PFSK-1 (cell line): ENCODE data around the gene RALY.

ENCODE experiments used
- FOXP2 ChIP-seq: optimal IDR thresholded peaks from 2 replicates; pipeline ENCODE3; 2011; ENCODE audit warnings: borderline replicate concordance, control low read depth, inconsistent platforms; ENCODE audit not compliant: insufficient read depth; ENCODE audit errors: extremely low read length, extremely low read depth
- POLR2AphosphoS5 ChIP-seq: IDR thresholded peaks from 2 replicates; pipeline ENCODE4 v1.6.1; 2012; ENCODE audit warnings: low read depth, mild to moderate bottlenecking, control low read depth, low read length, moderate library complexity
- REST ChIP-seq, 2 experiments: IDR thresholded peaks; 2 replicates each; pipeline versions ENCODE4 v1.6.1 to v1.8.0; 2011 to 2012; ENCODE audit warnings: low read depth in 2 of 2, low read length in 2 of 2, control low read depth in 1 of 2, inconsistent platforms in 1 of 2, mild to moderate bottlenecking in 1 of 2, moderate library complexity in 1 of 2; ENCODE audit not compliant: insufficient read depth in 1 of 2
- SIN3A ChIP-seq: IDR thresholded peaks from 2 replicates; pipeline ENCODE4 v1.6.1; 2012; ENCODE audit warnings: mild to moderate bottlenecking, low read length, moderate library complexity, borderline replicate concordance; ENCODE audit not compliant: insufficient read depth
- TAF1 ChIP-seq: IDR thresholded peaks from 2 replicates; pipeline ENCODE4 v1.6.1; 2012; ENCODE audit warnings: low read length, control low read depth, borderline replicate concordance; ENCODE audit not compliant: insufficient read depth

RALY gene

GRCh38 chr20:34127792-34128191 lies 134.1 kb downstream of the RALY start:
- TF ChIP-seq REST (IDR thresholded peaks at IDR 0.05; ENCODE audit: insufficient read depth in 1 of 2, low read depth in 2 of 2, low read length in 2 of 2) (no peak), POLR2AphosphoS5 (no peak), FOXP2 (no peak), SIN3A (no peak), TAF1 (no peak)

- no peak for TF ChIP-seq FOXP2
- TF ChIP-seq TAF1, result no peak
- TF ChIP-seq SIN3A, result no peak
- no peak for TF ChIP-seq POLR2AphosphoS5
- no peak for TF ChIP-seq REST (IDR thresholded peaks at IDR 0.05; ENCODE audit: insufficient read depth in 1 of 2, low read depth in 2 of 2, low read length in 2 of 2)
These were observed 135.9 kb downstream of the RALY start for GRCh38 chr20:34129518-34130162.

GRCh38 chr20:34131491-34131890 lies 137.8 kb downstream of the RALY start:
- TF ChIP-seq REST (IDR thresholded peaks at IDR 0.05; ENCODE audit: insufficient read depth in 1 of 2, low read depth in 2 of 2, low read length in 2 of 2), result no peak
- TF ChIP-seq TAF1, result no peak
- TF ChIP-seq POLR2AphosphoS5, result no peak
- no peak for TF ChIP-seq SIN3A
- no peak for TF ChIP-seq FOXP2
